ENCODE data around the gene IGF2BP3. TPM values are rescaled to one million over a fixed set of nuclear protein-coding genes. Genes with fewer than 3 reads are reported as not detected.

IGF2BP3 gene
- total RNA-seq, 1 donor from 2014 or later: 47.0 TPM

DNA sequence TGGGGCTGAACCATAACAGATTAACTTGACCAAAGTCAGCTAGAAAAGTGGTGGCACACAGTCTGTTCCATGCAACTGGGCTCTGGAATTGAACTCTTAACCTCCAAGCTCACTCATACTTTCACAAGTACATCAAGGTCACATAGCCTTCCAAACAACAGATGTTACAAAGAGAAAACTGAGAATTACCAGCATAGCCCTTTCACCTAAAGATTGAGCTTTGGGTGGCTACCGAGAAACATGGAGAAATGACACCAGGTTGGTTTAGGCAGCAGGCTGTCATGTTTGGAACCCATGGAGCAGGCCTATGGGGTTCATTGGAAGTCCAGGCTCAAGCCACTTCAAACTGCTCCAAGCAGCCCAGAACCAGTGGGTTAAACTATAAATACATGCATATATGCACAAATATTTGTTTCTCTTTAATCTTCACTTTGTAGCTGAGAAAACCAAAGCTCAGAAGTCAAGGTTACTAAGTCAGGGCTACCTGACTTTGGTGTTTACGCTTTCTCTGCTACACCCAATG is 112.1 kb downstream of the IGF2BP3 start:
- TF ChIP-seq, protein P1, sequence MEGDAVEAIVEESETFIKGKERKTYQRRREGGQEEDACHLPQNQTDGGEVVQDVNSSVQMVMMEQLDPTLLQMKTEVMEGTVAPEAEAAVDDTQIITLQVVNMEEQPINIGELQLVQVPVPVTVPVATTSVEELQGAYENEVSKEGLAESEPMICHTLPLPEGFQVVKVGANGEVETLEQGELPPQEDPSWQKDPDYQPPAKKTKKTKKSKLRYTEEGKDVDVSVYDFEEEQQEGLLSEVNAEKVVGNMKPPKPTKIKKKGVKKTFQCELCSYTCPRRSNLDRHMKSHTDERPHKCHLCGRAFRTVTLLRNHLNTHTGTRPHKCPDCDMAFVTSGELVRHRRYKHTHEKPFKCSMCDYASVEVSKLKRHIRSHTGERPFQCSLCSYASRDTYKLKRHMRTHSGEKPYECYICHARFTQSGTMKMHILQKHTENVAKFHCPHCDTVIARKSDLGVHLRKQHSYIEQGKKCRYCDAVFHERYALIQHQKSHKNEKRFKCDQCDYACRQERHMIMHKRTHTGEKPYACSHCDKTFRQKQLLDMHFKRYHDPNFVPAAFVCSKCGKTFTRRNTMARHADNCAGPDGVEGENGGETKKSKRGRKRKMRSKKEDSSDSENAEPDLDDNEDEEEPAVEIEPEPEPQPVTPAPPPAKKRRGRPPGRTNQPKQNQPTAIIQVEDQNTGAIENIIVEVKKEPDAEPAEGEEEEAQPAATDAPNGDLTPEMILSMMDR (IDR thresholded peaks at IDR 0.05; ENCODE audit: partially characterized antibody, unreplicated experiment): no peak
- DNase-seq: no peak
- H3K4me3 Mint-ChIP-seq (ENCODE audit: unreplicated experiment): no peak overlapping the region
- no peaks in the 10 kb centered on the region for H3K9me3 Mint-ChIP-seq (ENCODE audit: unreplicated experiment)
- H3K27me3 Mint-ChIP-seq (ENCODE audit: unreplicated experiment): no peaks in the 10 kb centered on the region
- no peak overlapping the region for H3K27ac Mint-ChIP-seq (ENCODE audit: unreplicated experiment)
- H3K36me3 Mint-ChIP-seq (ENCODE audit: unreplicated experiment): no peaks in the 10 kb centered on the region
- no peaks in the 10 kb centered on the region for H3K4me1 Mint-ChIP-seq (ENCODE audit: low read depth, unreplicated experiment)

DNA sequence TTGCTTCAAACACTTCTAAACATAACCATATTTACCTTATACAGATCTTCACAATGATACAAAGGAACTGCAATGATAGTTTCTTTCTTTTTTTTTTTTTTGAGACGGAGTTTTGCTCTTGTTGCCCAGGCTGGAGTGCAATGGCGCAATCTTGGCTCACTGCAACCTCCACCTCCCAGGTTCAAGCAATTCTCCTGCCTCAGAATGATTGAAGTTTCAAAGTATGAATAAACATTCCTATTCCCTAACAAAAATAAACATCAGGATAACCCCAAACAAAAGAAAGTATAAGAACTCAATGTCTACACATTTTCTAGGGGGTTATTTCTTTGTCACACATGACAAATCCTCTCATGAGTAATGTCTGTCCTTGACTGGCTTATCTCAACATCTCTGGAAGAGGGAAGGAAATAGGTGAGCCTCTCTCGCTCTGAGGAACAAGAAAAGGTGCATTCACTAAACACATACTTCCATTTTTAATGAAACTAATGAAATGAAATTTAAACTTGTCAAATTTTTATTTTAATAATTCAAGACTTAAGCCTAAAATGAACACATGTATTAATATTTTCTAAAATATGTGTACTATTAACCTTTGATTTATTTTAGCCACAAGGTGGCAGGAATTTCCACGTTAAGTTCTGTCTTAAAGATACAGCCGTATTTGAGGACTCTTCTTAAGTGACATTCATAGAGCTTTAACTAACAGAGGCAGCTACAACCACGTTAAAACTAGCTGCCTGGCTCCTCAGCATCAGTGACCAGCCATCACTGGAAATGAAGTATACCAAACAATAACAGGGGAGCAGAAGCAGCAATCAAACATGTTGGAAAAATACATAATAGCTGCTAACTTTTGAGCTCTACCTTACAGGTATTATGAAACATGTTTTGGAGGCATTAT is 112.8 kb downstream of the IGF2BP3 start:
- DNase-seq: no peak
- no peaks in the 10 kb centered on the region for H3K9me3 Mint-ChIP-seq (ENCODE audit: unreplicated experiment)
- no peaks in the 10 kb centered on the region for H3K36me3 Mint-ChIP-seq (ENCODE audit: unreplicated experiment)
- TF ChIP-seq, protein P1 (IDR thresholded peaks at IDR 0.05; ENCODE audit: partially characterized antibody, unreplicated experiment): peak; percentile 35
- no peaks in the 10 kb centered on the region for H3K27me3 Mint-ChIP-seq (ENCODE audit: unreplicated experiment)
- no peak overlapping the region for H3K4me3 Mint-ChIP-seq (ENCODE audit: unreplicated experiment)
- no peaks in the 10 kb centered on the region for H3K4me1 Mint-ChIP-seq (ENCODE audit: low read depth, unreplicated experiment)
- no peak overlapping the region for H3K27ac Mint-ChIP-seq (ENCODE audit: unreplicated experiment)

DNA sequence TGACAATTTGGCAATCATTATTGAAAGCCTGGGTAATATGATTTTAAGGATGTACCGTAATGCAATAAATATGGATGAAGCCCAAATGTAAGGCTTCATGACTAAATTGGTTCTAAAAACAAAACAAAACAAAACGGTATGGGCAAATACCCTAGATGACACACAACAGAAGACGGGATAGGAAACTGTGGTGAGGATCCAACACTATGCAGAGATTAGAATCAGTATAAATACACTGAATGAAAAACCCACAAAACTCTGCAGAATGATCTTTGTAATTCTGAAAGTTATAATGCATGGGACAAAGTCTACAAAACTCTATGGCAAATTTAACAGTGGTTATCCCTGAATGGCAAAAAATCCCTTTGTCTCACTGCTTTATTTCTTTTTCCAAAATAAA is 113.6 kb downstream of the IGF2BP3 start:
- H3K36me3 Mint-ChIP-seq (ENCODE audit: unreplicated experiment): no peaks in the 10 kb centered on the region
- H3K27ac Mint-ChIP-seq (ENCODE audit: unreplicated experiment): no peak overlapping the region
- H3K4me1 Mint-ChIP-seq (ENCODE audit: low read depth, unreplicated experiment): no peaks in the 10 kb centered on the region
- no peaks in the 10 kb centered on the region for H3K9me3 Mint-ChIP-seq (ENCODE audit: unreplicated experiment)
- H3K27me3 Mint-ChIP-seq (ENCODE audit: unreplicated experiment): no peaks in the 10 kb centered on the region
- no peak overlapping the region for H3K4me3 Mint-ChIP-seq (ENCODE audit: unreplicated experiment)
- DNase-seq: no peak
- TF ChIP-seq, protein P1 (IDR thresholded peaks at IDR 0.05; ENCODE audit: partially characterized antibody, unreplicated experiment): no peak

DNA sequence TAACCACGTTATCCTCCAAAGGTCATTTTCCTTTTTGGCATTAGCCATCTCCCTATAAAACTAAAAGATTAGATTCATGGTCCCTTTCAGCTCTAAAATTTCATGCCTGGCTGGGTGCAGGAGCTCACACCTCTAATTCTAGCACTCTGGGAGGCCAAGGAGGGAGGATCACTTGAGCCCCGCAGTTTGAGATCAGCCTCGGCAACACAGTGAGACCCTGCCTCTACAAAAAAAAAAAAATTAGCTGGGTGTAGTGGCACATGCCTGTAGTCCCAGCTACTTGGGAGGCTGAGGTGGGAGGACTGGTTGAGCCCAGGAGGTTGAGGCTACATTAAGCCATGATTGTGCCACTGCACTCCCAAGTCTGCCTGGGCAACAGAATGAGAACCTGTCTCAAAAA is 114.1 kb downstream of the IGF2BP3 start:
- Mint-ChIP-seq H3K4me3 (ENCODE audit: unreplicated experiment) (no peak overlapping the region), H3K4me1 (ENCODE audit: low read depth, unreplicated experiment) (no peaks in the 10 kb centered on the region), H3K27me3 (ENCODE audit: unreplicated experiment) (no peaks in the 10 kb centered on the region), H3K9me3 (ENCODE audit: unreplicated experiment) (no peaks in the 10 kb centered on the region), H3K27ac (ENCODE audit: unreplicated experiment) (no peak overlapping the region), H3K36me3 (ENCODE audit: unreplicated experiment) (no peaks in the 10 kb centered on the region)
- TF ChIP-seq, protein P1 (IDR thresholded peaks at IDR 0.05; ENCODE audit: partially characterized antibody, unreplicated experiment): no peak
- DNase-seq: no peak

DNA sequence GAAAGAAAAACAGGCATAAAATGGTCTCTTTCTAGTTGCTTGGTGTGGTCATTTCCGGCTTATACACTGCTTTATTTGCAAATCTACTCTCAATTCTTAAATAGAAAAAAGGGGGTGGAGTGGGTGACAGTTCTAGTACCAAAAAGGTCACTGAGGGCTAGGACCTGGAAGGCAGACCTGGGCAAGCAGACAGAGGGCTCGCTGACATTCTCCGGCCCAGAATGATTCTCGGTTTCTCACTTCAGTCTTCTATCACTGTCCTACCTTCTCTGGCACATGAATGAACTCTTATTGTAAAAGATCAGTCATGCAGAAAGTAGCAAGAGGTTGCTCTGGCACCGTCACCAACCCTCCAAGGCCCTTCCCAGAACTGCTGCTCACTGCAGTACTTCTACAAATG is 117.1 kb downstream of the IGF2BP3 start:
- no peak overlapping the region for H3K27ac Mint-ChIP-seq (ENCODE audit: unreplicated experiment)
- no peaks in the 10 kb centered on the region for H3K9me3 Mint-ChIP-seq (ENCODE audit: unreplicated experiment)
- no peak for DNase-seq
- H3K4me3 Mint-ChIP-seq (ENCODE audit: unreplicated experiment): no peak overlapping the region
- no peaks in the 10 kb centered on the region for H3K27me3 Mint-ChIP-seq (ENCODE audit: unreplicated experiment)
- H3K4me1 Mint-ChIP-seq (ENCODE audit: low read depth, unreplicated experiment): peaks cover 11% of the 10 kb centered on the region
- H3K36me3 Mint-ChIP-seq (ENCODE audit: unreplicated experiment): no peaks in the 10 kb centered on the region
- TF ChIP-seq, protein P1 (IDR thresholded peaks at IDR 0.05; ENCODE audit: partially characterized antibody, unreplicated experiment): no peak

Data from glutamatergic neuron (in vitro differentiated cells).